GM19023 (cell line): ENCODE results near the gene SMIM15.
"Not testable (repeated sequence)": the region's sequence is repeated elsewhere in the genome, so short reads cannot be mapped to it uniquely, and the experiment has no call there.

Experiments used
- ATAC-seq: cut with Tn5 transposase; IDR thresholded peaks from one replicate; pipeline ENCODE4 v1.9.1; 2021; ENCODE audit warnings: mild to moderate bottlenecking, moderate library complexity; ENCODE audit not compliant: unreplicated experiment

SMIM15 gene, protein sequence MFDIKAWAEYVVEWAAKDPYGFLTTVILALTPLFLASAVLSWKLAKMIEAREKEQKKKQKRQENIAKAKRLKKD

DNA sequence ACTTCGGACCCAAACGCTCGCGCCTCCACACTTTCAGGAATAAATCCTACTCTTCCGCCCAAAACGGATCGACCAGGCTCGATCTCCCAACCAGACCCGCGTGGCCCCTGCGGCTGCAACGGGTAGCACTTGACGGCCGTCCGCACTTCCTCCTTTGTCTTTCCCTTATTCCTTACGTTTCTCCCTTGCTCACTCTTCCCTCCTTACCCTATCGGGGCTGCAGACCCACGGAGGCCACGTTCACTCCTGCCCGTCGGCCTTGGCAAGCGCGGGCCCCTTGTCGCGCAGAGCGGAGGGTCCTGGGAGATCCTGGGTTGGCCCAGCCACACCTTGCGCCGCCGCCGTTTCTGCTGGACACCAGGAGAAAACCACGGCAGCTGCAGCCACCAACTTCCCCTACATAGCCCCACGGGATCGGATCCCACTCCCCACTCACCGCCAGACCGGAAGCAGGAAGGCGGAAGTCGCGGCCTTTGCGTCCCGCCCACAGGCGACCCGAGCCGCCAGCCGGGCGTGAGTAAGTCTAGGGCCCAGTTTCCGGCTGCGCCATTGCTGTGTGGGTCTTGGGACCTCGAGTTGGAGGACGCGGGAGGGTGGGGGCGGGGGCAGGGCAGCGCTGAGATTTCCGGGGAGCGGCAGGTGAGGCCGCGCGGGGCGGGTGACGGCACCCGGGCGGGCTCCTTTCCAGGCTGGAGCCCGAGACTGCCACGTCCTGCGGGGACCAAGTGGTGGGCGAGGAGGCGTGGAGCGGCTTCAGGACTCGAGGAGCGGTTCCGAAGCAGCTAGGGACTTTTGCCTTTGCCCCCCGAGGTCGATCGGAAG lies at the start of gene SMIM15:
SMIM15 (minus strand) TSS at position 459 of the 822 bp plus-strand sequence. CDS start 2,297 bp downstream, outside the sequence.
- ATAC-seq: peak; percentile 98

- ATAC-seq: no peak
Observed at GRCh38 chr5:61207884-61208283, 45.6 kb upstream of the SMIM15 start.

DNA sequence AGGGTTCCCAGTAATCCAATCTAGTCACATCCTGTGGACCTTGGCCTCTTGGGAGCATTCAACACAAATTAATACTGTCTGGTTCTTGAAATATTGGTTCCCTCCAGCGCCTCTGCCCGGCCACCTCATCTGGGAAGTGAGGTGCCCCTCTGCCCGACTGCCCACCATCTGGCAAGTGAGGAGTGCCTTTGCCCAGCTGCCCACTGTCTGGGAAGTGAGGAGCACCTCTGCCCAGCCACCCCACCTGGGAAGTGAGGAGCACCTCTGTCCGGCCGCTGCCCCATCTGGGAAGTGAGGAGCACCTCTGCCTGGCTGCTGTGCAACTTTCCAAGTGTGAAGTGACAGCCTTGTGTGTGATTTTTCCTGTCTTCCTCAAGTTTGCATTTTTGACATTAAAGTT lies 42.7 kb upstream of the SMIM15 start:
- no peak for ATAC-seq

DNA sequence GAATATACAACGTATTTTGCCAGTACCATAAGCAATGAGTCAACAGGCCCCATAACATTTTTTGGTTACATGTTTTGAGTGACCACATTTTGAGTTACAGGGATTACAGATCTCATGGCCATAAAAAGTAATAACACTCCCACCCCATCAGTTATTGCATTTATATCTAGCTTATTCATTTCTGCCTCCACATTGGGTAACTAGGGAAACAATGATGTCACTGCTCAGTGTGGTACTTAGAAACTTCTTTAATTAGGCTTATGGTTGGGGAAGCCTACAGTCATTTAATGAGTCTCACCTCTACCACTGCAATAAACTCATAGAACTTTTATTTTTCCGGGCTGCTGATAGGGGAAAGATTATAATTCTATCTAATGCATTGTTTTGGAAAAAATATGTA lies 39.9 kb upstream of the SMIM15 start:
- ATAC-seq: no peak

GRCh38 chr5:61200582-61201155 lies 38.4 kb upstream of the SMIM15 start:
- ATAC-seq: peak; percentile 75

GRCh38 chr5:61198606-61199005 lies 36.3 kb upstream of the SMIM15 start:
- no peak for ATAC-seq

DNA sequence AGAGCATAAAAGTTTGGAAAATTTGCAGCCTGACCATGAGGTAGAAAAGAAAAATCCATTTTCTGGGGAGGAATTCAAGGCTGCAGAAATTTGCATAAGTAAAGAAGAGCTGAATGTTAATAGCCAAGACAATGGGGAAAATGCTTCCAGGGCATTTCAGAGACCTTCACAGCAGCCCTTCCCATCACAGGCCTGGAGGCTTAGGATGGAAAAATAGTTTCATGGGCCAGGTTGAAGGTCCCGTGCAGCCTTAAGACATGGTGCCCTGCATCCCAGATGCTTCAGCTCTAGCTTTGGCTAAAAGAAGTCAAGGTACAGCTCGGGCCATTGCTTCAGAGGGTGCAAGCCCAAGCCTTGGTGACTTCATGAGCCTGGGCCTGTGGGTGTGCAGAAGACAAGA lies 25.6 kb upstream of the SMIM15 start:
- not testable (repeated sequence) for ATAC-seq

GRCh38 chr5:61187352-61187751 lies 25.1 kb upstream of the SMIM15 start:
- not testable (repeated sequence) for ATAC-seq

GRCh38 chr5:61186634-61187033 lies 24.4 kb upstream of the SMIM15 start:
- no peak for ATAC-seq

DNA sequence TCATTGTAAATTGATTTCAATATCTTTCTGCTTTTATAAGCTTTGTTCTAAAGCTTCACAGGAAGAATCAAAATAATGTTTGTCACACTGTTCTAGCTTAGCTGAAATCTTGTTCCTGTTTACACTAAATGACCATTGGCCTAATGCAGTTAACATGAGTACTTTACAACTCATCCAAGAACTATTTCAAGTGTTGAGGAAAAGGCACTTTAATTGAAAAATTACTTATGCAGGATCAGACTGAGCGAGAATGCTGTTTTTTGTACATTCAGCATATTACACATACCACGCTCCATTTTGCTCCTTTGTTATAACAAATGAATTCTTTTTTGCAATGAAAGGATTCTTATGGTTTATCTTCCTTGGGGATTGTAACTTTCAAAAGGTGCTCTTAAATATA lies 22.4 kb upstream of the SMIM15 start:
- ATAC-seq: no peak

DNA sequence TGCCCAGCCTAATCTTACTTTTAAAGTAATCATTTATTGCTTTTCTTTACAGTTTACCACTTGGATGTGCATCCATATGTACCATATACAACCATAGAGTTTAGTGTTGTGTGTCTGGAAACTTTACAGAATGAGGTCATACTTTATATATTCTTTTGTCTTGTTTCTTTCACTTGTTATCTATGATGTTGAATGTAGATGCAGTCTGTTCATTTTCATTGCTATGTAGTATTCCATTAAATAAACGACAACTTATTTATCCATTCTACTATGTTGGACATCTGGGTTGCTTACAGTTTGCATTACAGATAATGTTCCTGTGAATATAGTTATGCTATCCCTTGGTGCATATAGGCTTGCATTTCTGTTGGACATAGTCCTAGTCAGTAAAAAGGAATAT lies 21.3 kb upstream of the SMIM15 start:
- ATAC-seq: no peak

DNA sequence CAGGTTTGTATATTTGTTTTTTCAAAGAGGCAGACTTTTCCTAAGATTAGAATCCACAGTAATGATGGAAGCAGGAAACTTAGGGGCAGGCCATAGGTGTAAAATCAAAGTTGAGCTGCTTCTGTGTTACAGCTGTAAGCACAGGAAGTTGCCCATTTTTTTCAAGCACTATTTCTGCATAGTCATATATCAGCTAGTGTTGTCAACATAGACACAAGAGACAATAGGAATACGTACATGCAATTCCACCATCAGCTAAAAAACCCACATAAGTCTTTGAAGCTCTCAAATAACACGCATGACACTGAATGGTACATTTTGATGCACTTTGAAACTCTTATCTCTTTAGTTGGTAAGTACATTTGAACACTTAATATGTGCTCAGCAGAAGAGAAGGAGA lies 20.2 kb upstream of the SMIM15 start:
- ATAC-seq: no peak

- no peak for ATAC-seq
Observed at GRCh38 chr5:61180886-61181285, 18.6 kb upstream of the SMIM15 start.

GRCh38 chr5:61178702-61179101 lies 16.4 kb upstream of the SMIM15 start:
- ATAC-seq: no peak

DNA sequence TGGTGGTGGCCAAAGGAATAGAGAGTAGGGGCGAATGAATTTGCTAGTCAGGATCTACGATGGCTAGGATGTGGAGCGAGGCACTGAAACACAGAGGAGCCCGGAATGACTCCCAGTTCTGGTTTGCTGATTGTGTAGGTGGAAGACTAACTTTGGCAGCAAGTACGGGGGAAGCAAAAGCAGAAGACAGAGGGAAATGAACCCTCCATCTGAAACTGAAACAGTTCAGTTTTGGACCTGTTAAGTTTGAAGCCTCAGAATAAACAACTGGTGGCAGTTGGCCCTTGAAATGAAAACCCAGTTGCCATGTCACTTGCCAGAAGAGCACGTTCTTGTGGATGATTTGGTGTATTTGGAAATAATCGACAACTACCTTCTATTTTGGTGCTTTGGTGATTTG lies 15.4 kb upstream of the SMIM15 start:
- ATAC-seq: peak; percentile 86

- ATAC-seq: no peak
Observed at GRCh38 chr5:61177070-61177469, 14.8 kb upstream of the SMIM15 start.

DNA sequence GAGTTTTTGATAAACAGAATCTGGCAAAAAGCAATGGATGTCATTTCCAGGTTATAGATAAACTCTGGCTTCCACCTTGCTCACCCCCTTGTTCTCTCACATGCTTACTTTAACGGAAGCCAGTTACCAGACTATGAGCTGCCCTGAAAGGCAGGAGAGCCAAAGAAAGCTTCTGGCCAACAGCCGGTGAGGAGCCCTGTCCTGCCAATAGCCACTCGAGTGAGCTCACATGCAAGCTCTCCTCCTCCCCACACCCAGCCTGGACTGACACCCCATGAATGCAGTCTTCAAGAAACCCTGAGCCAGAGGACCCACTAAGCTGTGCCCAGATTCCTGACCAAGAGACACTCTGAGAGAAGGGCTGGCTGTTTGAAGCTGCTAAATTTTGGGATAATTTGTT lies 14.4 kb upstream of the SMIM15 start:
- ATAC-seq: no peak

DNA sequence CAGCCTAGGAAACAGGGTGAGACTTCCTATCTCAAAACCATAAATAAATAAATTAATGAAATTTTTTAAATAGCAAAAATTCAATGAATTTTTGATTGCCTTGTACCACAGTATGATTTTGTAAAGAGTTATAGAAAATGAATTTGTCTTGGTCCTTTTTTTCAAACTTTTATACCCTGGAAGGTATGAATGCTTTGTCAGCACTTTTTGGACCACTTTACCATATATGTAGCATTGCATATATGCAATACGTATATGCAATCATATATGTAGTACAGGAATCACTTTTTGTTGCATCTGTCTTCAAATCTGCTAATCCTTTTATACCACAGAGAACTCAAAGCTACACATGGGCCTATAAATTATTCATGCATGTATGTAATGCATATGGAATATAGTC lies 9.2 kb upstream of the SMIM15 start:
- ATAC-seq: no peak

DNA sequence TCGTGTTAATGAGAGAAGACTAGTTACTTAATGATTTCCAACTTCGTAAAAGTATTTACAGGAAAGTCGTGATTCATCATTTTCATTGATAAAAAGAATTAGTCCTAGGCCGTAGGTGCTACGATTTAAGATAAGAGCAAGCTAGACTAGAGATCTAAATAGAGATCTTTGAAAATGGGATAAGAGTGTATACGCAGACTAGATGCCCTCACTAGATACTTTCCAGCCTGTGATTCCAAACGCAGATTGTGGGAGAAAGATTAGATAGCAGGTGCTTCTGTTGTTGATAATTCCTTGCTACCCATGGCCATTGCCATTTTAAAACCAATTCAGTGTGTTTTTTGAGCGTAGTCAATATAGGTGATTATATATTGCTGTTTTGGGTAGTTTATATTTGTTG lies 6.7 kb upstream of the SMIM15 start:
- ATAC-seq: no peak

- no peak for ATAC-seq
Observed at GRCh38 chr5:61167382-61167781, 5.1 kb upstream of the SMIM15 start.

DNA sequence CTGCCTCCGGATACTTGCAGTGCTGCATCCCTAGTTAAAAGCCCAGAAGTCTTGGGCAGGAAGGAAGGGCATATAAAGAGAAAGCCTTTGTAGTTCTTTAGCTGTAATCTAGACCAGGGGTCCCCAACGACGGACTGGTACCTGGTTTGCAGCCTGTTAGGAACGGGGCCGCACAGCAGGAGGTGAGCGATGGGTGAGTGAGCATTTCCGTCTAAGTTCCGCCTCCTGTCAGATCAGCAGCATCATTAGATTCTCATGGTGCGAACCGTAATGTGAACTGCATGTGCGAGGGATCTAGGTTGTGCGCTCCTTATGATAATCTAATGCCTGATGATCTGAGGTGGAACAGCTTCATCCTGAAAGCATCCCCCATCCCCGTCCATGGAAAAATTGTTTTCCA lies 1.6 kb upstream of the SMIM15 start:
- no peak for ATAC-seq

GRCh38 chr5:61162832-61163567 lies 732 bp upstream of the SMIM15 start:
- ATAC-seq: no peak
